ENCODE results near the gene TUBGCP3.

Gene TUBGCP3

DNA sequence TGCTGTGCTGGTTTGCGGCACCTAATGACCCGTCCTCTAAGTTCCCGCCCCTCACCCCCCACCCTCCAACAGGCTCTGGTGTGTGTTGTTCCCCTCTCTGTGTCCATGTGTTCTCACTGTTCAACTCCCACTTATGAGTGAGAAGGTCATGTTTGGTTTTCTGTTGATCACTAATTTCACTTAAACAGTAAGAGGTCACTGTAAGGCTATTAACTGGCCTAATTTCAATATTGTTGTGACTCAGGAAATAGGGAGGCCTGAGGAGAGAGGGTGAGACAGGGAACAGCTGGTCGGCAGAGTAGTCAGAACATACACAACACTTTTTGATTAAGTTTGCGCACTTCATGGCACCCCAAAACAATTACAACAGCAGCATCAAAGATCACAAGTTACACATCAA, 15.6 kb downstream of the TUBGCP3 start:
- TF ChIP-seq, protein P1, sequence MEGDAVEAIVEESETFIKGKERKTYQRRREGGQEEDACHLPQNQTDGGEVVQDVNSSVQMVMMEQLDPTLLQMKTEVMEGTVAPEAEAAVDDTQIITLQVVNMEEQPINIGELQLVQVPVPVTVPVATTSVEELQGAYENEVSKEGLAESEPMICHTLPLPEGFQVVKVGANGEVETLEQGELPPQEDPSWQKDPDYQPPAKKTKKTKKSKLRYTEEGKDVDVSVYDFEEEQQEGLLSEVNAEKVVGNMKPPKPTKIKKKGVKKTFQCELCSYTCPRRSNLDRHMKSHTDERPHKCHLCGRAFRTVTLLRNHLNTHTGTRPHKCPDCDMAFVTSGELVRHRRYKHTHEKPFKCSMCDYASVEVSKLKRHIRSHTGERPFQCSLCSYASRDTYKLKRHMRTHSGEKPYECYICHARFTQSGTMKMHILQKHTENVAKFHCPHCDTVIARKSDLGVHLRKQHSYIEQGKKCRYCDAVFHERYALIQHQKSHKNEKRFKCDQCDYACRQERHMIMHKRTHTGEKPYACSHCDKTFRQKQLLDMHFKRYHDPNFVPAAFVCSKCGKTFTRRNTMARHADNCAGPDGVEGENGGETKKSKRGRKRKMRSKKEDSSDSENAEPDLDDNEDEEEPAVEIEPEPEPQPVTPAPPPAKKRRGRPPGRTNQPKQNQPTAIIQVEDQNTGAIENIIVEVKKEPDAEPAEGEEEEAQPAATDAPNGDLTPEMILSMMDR (IDR thresholded peaks at IDR 0.05; ENCODE audit: insufficient read depth, missing control alignments), result no peak
- FAIRE-seq (no peak), DNase-seq (ENCODE audit: insufficient read length, low spot score) (no peak)

DNA sequence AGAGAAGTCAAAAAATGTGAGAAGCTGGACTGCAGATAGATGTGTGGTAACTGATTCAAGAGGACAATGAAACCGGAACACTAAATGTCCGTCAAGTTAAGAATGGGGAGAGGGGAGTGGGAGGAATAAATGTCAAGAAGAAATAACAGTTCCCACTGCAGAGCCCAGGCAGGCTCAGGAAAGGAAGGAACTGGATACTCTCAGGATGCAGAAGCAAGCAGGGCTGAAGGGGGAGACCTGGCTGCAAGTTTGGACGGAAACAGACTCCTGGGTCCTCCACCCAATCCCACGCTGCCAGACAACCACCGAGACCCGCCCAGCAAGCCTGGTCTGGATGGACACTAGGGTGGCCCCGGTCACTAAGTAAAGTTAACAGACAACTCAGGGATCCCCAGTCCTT, 18.1 kb downstream of the TUBGCP3 start:
- TF ChIP-seq, protein P1 (IDR thresholded peaks at IDR 0.05; ENCODE audit: insufficient read depth, missing control alignments), result no peak
- FAIRE-seq, result no peak

DNA sequence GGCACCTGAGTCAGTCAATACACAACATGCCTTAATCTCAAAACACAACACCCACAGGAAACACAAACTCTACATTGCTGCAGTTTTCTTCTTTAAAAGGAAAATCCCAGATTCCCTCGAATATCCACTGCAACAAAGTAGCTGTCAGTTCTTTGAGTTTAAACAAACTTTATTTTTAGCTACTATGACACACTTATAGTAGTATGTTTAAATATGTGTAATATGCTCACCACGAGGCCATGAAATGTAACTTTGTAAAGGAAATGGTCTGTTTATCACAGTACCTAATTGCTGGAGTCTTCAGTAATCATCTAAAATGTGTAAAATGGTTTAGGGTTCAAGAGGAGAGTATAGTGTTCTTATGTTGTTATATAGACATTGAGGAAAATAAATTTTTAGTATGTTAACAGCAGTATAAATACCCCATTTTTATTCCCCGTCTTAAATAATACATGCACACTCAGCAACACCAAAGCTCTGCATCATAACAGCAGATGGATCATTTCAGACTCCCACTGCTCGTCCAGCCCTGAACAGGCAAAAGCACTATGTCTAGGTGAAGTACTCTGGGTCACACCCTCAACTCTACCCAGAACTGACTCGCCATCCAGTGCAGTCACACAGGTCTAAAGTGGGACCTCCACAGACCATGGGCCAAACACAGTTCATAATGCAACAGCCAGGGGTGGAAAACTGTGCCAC, 20.6 kb downstream of the TUBGCP3 start:
- FAIRE-seq (no peak), DNase-seq (ENCODE audit: insufficient read length, low spot score) (no peak)
- TF ChIP-seq, protein P1 (IDR thresholded peaks at IDR 0.05; ENCODE audit: insufficient read depth, missing control alignments), result no peak

More for the DNA sequence above, 18.1 kb downstream of the TUBGCP3 start:
- no peak for DNase-seq (ENCODE audit: insufficient read length, low spot score)

DNA sequence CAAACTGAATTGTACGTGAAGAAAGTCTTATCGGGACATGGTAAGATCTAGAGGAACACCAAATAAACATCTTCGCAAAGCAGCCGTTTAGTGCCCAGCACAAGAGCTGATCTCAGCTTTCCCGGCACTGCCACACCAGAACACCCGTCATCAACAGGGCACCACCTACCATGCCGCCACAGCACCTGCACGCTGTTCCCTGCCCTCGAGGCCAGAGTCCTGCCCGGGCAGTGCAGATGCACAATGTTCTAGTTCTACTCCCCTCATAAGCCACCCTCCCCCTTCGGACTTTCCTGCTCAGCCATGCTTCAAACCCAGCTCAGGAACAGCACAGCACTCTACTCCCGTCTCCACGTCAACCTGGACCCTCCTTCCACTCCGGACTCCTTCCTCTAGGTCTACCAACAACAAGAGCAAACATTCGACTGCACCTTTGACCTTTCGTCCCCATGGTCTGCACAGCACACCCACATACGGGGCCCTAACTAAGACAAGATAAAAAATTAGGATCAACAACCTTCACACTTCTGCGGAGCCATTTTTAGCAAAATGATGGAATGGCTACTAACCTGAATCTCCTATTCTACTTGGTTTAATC, 25.1 kb downstream of the TUBGCP3 start:
- TF ChIP-seq, protein P1 (IDR thresholded peaks at IDR 0.05; ENCODE audit: insufficient read depth, missing control alignments), result no peak
- FAIRE-seq (no peak), DNase-seq (ENCODE audit: insufficient read length, low spot score) (no peak)

DNA sequence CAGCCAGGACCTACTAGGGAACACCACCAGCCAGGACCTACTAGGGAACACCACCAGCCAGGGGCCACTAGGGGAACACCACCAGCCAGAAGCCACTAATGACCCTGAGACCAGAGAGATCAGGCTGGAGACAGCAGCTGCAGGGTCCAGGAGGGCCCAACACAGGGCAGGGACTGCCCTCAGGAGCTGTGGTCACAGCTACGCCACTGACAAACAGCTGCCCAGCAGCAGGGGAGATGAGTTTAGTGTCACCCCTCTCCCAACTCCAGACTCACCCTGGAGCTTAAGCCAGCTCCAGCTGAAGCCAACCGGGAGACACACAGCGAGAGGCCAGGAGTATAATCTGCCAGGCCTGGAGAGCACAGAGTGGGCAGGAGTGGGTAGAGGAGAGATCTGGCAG, 25.7 kb downstream of the TUBGCP3 start:
- TF ChIP-seq, protein P1 (IDR thresholded peaks at IDR 0.05; ENCODE audit: insufficient read depth, missing control alignments), result no peak
- FAIRE-seq, result no peak
- no peak for DNase-seq (ENCODE audit: insufficient read length, low spot score)

DNA sequence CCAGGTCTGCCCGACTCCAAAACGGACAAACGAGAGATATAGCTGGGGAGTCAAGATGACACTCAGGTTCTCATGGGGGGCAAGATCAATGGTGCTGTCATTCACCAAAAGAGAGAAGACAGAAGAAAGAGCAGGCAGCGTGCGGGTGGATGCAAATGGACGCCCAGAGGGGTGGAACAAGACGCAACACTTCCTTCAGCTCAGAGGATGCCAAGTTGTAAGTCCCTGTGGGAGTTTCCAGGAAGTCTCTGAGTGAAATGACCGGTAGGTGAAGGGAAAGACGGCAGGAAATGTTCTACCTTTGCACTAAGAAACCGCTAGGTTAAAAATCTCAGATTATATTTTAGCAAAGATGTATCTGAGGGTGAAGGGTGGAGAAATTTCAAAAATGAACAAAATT, 26.5 kb downstream of the TUBGCP3 start:
- FAIRE-seq, result no peak
- DNase-seq (ENCODE audit: insufficient read length, low spot score), result no peak
- TF ChIP-seq, protein P1 (IDR thresholded peaks at IDR 0.05; ENCODE audit: insufficient read depth, missing control alignments), result no peak
